ENCODE measurements around the gene KAT5.
"Not testable (repeated sequence)": the region's sequence is repeated elsewhere in the genome, so short reads cannot be mapped to it uniquely, and the experiment has no call there.

The KAT5 gene

DNA sequence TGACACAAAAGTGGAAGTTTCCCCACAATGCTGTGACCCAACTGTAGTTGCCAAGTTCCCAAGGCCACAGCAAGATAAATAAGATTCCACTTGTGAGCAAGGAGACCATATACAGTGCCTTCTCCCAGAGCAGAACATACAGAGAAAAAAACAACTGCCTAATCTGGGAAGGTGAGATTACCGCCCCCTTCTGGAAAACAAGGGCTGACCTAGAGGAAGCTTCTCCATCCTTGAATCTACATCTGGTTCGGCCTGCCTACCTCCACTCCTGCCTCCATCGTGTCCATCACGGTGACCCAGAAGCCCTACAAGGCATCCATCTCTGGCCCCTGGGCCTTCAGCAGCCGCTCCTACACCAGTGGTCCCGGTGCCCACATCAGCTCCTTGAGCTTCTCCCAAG lies 14.6 kb downstream of the KAT5 start:
- Histone ChIP-seq H3K4me3 (ENCODE audit: low read depth, low read length) (no peak overlapping the region), H3K27me3 (replicated peaks) (no peaks in the 10 kb centered on the region), H3K27ac (no peak overlapping the region), H3K36me3 (replicated peaks) (no peaks in the 10 kb centered on the region)
- in situ Hi-C loops (cut with HindIII; ENCODE audit: low pct_ligation_motif_present, low sequenced_read_pairs), result no loop called here
- DNase-seq, result no peak
- TF ChIP-seq, protein P1, sequence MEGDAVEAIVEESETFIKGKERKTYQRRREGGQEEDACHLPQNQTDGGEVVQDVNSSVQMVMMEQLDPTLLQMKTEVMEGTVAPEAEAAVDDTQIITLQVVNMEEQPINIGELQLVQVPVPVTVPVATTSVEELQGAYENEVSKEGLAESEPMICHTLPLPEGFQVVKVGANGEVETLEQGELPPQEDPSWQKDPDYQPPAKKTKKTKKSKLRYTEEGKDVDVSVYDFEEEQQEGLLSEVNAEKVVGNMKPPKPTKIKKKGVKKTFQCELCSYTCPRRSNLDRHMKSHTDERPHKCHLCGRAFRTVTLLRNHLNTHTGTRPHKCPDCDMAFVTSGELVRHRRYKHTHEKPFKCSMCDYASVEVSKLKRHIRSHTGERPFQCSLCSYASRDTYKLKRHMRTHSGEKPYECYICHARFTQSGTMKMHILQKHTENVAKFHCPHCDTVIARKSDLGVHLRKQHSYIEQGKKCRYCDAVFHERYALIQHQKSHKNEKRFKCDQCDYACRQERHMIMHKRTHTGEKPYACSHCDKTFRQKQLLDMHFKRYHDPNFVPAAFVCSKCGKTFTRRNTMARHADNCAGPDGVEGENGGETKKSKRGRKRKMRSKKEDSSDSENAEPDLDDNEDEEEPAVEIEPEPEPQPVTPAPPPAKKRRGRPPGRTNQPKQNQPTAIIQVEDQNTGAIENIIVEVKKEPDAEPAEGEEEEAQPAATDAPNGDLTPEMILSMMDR (IDR thresholded peaks at IDR 0.05; ENCODE audit: low read depth, low read length, missing control alignments), result no peak

GRCh38 chr11:65727865-65728264 lies 15.8 kb downstream of the KAT5 start:
- in situ Hi-C loops (cut with HindIII; ENCODE audit: low pct_ligation_motif_present, low sequenced_read_pairs), result no loop called here
- DNase-seq, result no peak
- Histone ChIP-seq H3K27ac (no peak overlapping the region), H3K4me3 (ENCODE audit: low read depth, low read length) (no peak overlapping the region), H3K36me3 (replicated peaks) (no peaks in the 10 kb centered on the region), H3K27me3 (replicated peaks) (no peaks in the 10 kb centered on the region)
- TF ChIP-seq, protein P1 (IDR thresholded peaks at IDR 0.05; ENCODE audit: low read depth, low read length, missing control alignments), result no peak

DNA sequence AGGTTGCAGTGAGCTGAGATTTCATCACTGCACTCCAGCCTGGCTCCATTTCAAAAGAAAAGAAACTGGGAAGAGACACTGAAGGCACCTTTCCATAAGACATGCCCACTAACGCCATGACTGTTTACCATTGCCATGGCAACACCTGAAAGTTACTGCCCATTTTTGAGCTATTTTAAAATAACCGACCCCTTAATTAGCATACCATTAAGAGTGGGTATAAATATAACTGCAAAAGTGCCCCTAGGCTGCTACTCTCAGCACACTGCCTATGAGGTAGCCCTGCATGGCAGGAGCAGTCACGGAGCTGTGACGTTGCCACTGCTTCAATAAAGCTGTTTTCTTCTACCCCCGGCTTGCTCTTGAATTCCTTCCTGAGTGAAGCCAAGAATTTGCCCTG lies 18.4 kb downstream of the KAT5 start:
- in situ Hi-C loops (cut with HindIII; ENCODE audit: low pct_ligation_motif_present, low sequenced_read_pairs), result no loop called here
- Histone ChIP-seq H3K27me3 (replicated peaks) (no peaks in the 10 kb centered on the region), H3K36me3 (replicated peaks) (no peaks in the 10 kb centered on the region), H3K4me3 (ENCODE audit: low read depth, low read length) (no peak overlapping the region), H3K27ac (no peak overlapping the region)
- TF ChIP-seq, protein P1 (IDR thresholded peaks at IDR 0.05; ENCODE audit: low read depth, low read length, missing control alignments), result no peak
- no peak for DNase-seq

- H3K27ac ChIP-seq; H3K36me3 ChIP-seq (replicated peaks); DNase-seq; in situ Hi-C loops (cut with HindIII; ENCODE audit: low pct_ligation_motif_present, low sequenced_read_pairs); H3K27me3 ChIP-seq (replicated peaks); H3K4me3 ChIP-seq (ENCODE audit: low read depth, low read length): not testable (repeated sequence)
Measured at GRCh38 chr11:65735111-65735510, 23.1 kb downstream of the KAT5 start.

- no peaks in the 10 kb centered on the region for H3K36me3 ChIP-seq (replicated peaks)
- no peak overlapping the region for H3K4me3 ChIP-seq (ENCODE audit: low read depth, low read length)
- in situ Hi-C loops (cut with HindIII; ENCODE audit: low pct_ligation_motif_present, low sequenced_read_pairs), result no loop called here
- TF ChIP-seq, protein P1 (IDR thresholded peaks at IDR 0.05; ENCODE audit: low read depth, low read length, missing control alignments), result no peak
- H3K27ac ChIP-seq, result no peak overlapping the region
- no peaks in the 10 kb centered on the region for H3K27me3 ChIP-seq (replicated peaks)
- no peak for DNase-seq
Measured at GRCh38 chr11:65736810-65737209, 24.8 kb downstream of the KAT5 start.

GRCh38 chr11:65739022-65739421 lies 27.0 kb downstream of the KAT5 start:
- TF ChIP-seq, protein P1 (IDR thresholded peaks at IDR 0.05; ENCODE audit: low read depth, low read length, missing control alignments), result no peak
- in situ Hi-C loops (cut with HindIII; ENCODE audit: low pct_ligation_motif_present, low sequenced_read_pairs), result no loop called here
- no peak overlapping the region for H3K27ac ChIP-seq
- H3K27me3 ChIP-seq (replicated peaks), result no peaks in the 10 kb centered on the region
- H3K36me3 ChIP-seq (replicated peaks), result no peaks in the 10 kb centered on the region
- no peak overlapping the region for H3K4me3 ChIP-seq (ENCODE audit: low read depth, low read length)
- DNase-seq, result no peak

Data from brain microvascular endothelial cell (primary cell).